B cell (primary cell): ENCODE measurements around the gene CDK18.

ENCODE experiments used
- CTCF ChIP-seq: fragments of 200-600 bp; IDR thresholded peaks from one replicate; pipeline ENCODE4 v1.8.0; 2022; ENCODE audit warnings: antibody characterized with exemption, mild to moderate bottlenecking
- EZH2 ChIP-seq: IDR thresholded peaks from 2 replicates; pipeline ENCODE4 v1.6.1; 2012; ENCODE audit warnings: borderline replicate concordance, low read depth, mild to moderate bottlenecking, moderate library complexity, low read length; ENCODE audit not compliant: insufficient read depth, poor library complexity, severe bottlenecking

GRCh38 chr1:205495237-205495823 is 9.1 kb upstream of the CDK18 start:
- TF ChIP-seq CTCF (no peak), EZH2 (no peak)
